Skin of body (tissue), 2 donors: ENCODE measurements around the gene ATG16L2. TPM values are rescaled to one million over a fixed set of nuclear protein-coding genes. Genes with fewer than 3 reads are reported as not detected.
"Not testable (repeated sequence)": the region's sequence is repeated elsewhere in the genome, so short reads cannot be mapped to it uniquely, and the experiment has no call there.

Source experiments
- DNase-seq: peaks from one replicate; lab custom pipeline; 2025; lab: John Stamatoyannopoulos, UW
- total RNA-seq: library from RNA; depleted of rRNA; stranded (reverse); fragments of >200 nt; gene quantifications from one replicate; pipeline ENCODE4 v1.2.3, GENCODE V29; 2014

The ATG16L2 gene
- total RNA-seq, 1 donor from 2014 or later: 23.3 TPM

DNA sequence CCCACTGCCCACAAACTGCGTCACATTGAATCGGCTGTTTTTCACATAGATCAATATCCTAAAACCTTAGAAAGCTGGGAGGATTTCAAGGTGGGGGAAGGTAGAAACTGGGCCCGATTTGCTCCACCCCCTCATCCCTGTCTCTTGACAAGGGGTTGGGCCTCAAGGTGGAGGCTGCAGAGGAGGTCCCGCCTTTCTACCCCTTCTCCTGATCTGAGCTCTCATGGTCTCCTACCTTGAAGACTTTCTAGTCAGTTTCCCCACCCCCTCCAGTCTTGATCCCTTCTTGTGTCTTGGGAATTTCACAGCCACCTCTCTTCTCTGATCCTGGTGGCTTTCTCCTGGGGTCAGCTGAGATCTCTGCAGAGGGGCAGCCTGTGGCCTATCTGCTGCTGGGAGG, 15.8 kb upstream of the ATG16L2 start:
- DNase-seq: no peak

DNA sequence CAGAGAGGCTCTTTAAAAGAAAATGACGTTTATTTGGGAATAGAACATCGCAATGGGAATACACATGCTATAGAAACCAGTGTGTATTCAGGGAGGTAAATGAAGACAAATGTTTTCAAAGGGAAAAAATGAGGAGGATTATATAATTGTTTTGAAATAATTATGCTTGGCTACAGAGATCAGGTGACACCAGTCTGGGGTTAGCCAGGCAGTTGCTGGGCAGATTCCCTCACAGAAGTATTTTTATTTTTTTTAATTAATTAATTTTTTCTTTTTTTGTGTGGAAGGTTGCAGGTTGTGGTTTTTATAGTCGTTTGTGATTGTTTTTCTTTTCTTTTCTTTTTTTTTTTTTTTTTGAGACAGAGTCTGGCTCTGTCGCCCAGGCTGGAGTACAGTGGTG, 14.8 kb upstream of the ATG16L2 start:
- no peak for DNase-seq

DNA sequence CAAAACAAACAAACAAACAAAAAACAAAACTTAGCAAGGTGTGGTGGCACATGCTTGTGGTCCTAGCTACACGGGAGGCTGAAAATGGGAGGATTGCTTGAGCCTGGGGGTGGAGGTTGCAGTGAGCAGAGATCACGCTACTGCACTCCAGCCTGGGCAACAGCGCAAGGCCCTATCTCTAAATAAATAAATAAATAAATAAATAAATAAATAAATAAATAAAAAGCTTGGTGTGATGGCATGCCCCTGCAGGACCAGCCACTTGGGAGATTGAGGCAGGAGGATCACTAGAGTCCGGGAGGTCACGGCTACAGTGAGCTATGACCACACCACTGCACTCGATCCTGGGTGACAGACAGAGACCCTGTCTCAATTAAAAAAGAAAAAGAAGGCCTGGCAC, 11.4 kb upstream of the ATG16L2 start:
- no peak for DNase-seq

- DNase-seq: no peak
These were observed 9.0 kb upstream of the ATG16L2 start for GRCh38 chr11:72805216-72805615.

DNA sequence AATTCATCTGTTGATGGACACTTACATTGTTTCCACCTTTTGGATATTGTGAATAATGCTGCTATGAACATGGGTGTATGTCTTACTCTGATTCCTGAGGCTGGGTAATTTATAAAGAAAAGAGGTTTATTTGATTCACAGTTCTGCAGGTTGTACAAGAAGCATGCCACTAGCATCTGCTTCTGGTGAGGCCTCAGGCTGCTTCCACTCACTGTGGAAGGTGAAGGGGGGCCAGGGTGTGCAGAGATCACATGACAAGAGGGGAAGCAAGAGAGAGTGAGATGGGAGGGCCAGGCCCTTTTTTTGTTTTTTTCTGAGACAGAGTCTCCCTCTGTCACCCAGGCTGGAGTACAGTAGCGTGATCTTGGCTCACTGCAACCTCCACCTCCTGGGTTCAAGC, 7.8 kb upstream of the ATG16L2 start:
- DNase-seq: not testable (repeated sequence)

DNA sequence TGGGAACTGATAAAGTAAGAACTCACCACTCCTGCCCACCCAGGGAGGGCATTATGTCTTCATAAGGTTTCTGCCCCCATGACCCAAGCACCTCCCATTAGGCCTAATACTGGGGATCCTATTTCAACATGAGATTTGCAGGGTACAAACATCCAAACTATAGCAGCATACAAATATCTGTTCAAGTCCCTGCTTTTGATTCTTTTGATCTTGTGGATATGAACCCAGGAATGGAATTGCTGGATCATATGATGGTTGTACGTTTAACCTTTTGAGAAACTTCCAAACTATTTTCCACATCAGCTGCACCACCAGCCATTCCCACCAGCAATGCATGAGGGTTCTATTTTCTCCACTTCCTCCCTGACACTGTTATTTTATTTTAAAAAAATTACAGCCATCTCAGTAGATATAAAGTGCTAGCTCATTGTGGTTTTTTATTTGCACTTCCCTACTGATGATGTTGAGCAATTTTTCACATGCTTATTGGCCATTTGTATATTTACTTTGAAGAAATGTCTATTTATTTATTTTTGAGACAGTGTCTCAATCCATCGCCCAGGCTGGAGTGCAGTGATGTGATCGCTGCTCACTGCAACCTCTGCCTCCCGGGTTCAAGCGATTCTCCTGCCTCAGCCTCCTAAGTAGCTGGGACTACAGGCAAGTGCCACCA, 7.1 kb upstream of the ATG16L2 start:
- DNase-seq: no peak

DNA sequence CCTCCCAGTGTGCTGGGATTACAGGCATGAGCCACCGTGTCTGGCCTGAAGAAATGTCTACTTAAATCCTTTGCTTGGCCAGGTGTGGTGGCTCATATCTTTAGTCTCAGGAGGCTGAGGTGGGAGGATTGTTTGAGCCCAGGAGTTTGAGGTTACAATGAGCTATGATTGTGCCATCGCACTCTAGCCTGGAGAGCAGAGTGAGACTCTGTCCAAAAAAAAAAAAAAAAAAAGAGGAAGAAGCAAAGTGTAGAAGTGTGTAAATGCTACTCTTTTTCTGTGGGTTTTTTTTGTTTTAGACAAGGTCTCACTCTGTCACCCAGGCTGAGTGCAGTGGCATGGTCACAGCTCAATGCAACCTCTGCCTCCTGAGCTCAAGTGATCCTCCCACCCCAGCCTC, 6.4 kb upstream of the ATG16L2 start:
- no peak for DNase-seq

DNA sequence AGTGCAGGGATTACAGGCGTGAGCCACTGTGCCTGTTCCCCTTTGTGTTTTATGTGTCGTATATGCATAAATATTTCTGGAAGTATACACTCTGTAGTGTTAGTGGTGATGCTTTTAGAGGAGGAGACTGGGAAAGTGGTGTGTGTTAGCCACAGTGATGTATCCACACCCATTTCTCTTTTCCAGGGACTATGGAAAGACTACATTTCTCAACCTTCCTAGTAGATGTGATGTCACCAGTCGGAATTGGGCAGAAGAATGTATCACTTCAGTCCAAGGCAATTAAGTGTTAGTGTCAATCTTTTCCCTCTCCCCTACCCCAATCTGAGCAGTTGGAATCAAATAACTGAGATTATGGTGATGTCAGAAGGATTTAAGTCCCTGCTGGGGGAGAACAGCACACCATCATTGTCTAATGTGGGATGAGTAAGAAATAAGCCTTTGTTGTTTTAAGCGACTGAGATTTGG, 5.8 kb upstream of the ATG16L2 start:
- DNase-seq: no peak

DNA sequence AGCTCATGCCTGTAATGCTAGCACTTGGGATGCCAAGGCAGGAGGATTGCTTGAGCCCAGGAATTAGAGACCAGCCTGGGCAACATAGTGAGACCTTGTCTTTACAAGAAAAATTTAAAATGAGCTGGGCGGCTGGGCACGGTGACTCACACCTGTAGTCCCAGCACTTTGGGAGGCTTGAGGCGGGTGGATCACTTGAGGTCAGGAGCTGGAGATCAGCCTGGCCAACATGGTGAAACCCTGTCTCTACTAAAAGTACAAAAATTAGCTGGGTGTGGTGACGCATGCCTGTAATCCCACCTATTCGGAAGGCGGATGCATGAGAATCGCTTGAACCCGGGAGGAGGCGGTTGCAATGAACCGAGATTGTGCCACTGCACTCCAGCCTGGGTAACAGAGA, 2.5 kb upstream of the ATG16L2 start:
- not testable (repeated sequence) for DNase-seq

DNA sequence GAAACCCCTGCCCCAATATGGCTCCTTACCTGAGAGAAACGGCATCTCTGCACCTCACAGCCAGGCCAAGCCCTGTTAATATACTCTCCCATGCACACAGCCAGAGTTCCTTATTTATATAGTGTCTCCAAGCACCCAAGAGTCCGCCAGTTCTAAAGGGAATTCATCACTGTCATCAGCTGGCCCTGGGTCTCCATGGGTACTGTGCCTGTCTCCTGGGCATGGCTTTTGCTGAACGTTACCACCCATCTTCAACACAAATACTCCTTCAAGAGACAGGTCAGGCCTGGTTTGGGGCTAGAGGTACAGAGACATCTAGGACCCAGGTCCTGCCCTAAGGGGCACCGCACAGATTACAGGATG, 1.6 kb upstream of the ATG16L2 start:
- DNase-seq: no peak

DNA sequence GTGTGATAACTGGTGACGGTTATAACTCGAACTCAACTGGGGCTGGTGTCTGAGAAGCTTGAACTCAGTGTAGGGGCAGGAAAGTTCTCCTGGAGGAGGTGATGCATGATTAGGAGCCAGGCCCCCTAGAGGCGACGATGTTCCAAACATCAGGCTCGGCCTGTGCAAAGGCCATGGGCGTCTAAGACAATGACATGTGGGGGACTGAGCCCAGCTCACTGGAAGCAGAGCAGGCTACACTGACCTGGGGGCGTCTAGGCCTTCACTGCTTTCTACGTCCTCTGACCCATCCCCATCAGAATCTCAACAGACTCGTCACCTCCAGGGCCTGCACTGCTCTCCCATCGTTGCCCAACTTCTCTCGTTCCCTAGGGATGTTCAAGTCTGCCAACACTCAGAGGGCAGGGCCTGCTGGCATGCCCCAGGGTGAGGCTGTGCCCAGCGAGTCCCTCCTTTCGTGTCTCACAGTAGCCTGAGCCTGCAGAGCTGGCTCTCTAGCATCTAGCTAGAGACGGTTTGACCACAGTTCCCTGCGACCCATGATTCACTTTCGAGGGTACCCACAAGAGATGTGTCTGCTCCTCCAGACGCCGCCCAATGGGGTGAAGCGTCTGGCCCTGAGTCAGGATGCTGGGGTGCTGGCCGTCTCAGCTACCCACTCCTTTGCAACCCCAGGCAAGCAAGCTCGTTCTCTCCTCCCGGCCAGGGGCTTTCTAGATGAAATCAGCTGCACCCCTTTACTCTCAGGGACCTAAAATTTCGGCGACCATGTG, 1.1 kb upstream of the ATG16L2 start:
- DNase-seq: no peak

- no peak for DNase-seq
These were observed 398 bp upstream of the ATG16L2 start for GRCh38 chr11:72813740-72814285.

GRCh38 chr11:72815110-72815618, 953 bp downstream of the ATG16L2 start:
- DNase-seq: no peak

DNA sequence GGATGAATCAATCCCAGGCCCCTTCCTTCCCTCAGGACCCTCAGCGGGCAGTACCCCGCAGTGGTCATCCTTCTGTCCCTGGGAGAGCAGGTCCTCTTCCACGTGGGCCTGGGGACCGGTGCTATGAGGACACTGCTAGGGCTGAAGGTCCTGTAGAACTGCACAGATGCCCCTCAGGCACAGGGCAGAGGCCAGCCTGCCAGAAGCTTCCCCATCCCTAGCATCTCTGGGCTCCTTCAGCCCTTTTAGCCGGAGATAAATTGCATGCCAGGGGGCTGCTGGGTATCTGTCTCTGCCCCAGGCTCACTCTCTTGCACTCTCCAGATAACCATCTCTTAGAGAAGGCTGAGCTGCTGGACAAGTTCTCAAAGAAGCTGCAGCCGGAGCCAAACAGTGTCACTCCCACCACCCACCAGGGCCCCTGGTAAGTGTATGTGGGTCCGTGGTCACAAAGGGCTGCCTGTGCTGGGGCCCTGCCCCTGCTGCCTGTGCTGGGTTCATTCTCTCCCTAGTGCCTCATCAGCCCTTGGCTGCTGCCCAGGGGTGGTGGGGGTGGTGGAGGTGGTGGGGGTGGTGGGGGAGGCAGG, 2.3 kb downstream of the ATG16L2 start:
- no peak for DNase-seq

- DNase-seq: no peak
These were observed 3.8 kb downstream of the ATG16L2 start for GRCh38 chr11:72817966-72818365.

GRCh38 chr11:72818971-72819370, 4.8 kb downstream of the ATG16L2 start:
- no peak for DNase-seq

GRCh38 chr11:72820439-72821139, 6.4 kb downstream of the ATG16L2 start:
- no peak for DNase-seq

DNA sequence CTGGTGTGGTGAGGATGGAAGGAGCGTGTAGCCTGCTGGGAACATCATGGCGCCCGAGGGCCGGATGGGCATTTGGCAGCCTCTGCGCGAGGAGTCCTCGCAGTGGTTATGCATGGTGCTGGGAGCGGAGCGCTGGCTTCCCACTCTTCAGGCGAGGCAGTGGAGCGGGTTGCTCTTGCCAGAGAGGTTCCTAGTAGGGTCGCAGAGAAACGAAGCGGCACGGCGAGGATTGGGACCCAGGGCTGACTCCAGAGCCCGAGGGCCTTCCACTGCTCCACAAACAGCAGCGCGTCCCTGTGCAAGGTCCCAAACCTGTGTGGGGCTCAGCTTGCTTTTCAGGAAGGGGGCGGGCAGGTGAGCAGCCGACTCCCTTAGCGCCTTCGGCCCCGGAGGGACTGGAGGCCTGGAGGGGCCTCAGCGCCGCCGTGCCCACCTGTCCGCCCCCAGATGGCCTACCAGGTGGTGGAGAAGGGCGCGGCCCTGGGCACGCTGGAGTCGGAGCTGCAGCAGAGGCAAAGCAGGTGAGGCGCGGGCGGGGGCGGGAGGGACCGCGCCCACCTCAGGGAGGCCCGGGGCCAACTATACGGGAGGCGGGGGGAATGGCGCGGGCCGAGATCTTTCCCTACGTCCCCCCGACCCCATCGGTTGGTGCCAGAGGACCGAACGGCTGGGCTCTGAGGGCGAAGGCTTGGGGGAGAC, 7.2 kb downstream of the ATG16L2 start:
- DNase-seq: no peak

- peak; percentile 80 for DNase-seq
These were observed 7.9 kb downstream of the ATG16L2 start for GRCh38 chr11:72821920-72822799.
